Neural crest cell (in vitro differentiated cells): Measurements from ENCODE around the gene WDR48. TPM values are rescaled to one million over a fixed set of nuclear protein-coding genes. Genes with fewer than 3 reads are reported as not detected.

Experiments used
- DNase-seq: peaks from one replicate; pipeline ENCODE4 v3.0.0; 2021; ENCODE audit warnings: low read depth, mixed read lengths, low spot score
- H3K27ac Mint-ChIP-seq: one replicate; pipeline ENCODE4 v1.8.0; 2021; ENCODE audit warnings: mild to moderate bottlenecking, mixed read lengths; ENCODE audit not compliant: unreplicated experiment
- H3K27me3 Mint-ChIP-seq: 2 replicates; pipeline ENCODE4 v1.8.0; 2021; ENCODE audit warnings: low read depth, mild to moderate bottlenecking, mixed read lengths
- H3K36me3 Mint-ChIP-seq: 2 replicates; pipeline ENCODE4 v1.8.0; 2021; ENCODE audit warnings: low read depth, mild to moderate bottlenecking, mixed read lengths
- H3K4me1 Mint-ChIP-seq: 2 replicates; pipeline ENCODE4 v1.8.0; 2021; ENCODE audit warnings: mixed read lengths
- H3K4me3 Mint-ChIP-seq: one replicate; pipeline ENCODE4 v1.8.0; 2021; ENCODE audit warnings: mild to moderate bottlenecking, mixed read lengths
- H3K9me3 Mint-ChIP-seq: 2 replicates; pipeline ENCODE4 v1.8.0; 2021; ENCODE audit warnings: mixed read lengths
- CTCF ChIP-seq: fragments of 200-600 bp; sonication (generic); conservative IDR thresholded peaks from 2 replicates; pipeline ENCODE4 v1.5.0; 2021; ENCODE audit warnings: antibody characterized with exemption, mild to moderate bottlenecking
- total RNA-seq: library from RNA; stranded (reverse); gene quantifications from 2 replicates; pipeline ENCODE4 v1.2.1, GENCODE V29; 2021

The WDR48 gene
- total RNA-seq, 1 donor from 2014 or later: 44.7 TPM

GRCh38 chr3:39109086-39109485 lies 57.3 kb downstream of the WDR48 start:
- Mint-ChIP-seq H3K9me3 (no peaks in the 10 kb centered on the region), H3K4me1 (peaks cover 36% of the 10 kb centered on the region), H3K27me3 (no peaks in the 10 kb centered on the region), H3K27ac (no peak overlapping the region), H3K4me3 (peak overlapping the region; percentile 98), H3K36me3 (no peaks in the 10 kb centered on the region)
- no peak for DNase-seq
- TF ChIP-seq CTCF: no peak

GRCh38 chr3:39110041-39110639 lies 58.3 kb downstream of the WDR48 start:
- Mint-ChIP-seq H3K27ac (no peak overlapping the region), H3K4me1 (peaks cover 32% of the 10 kb centered on the region), H3K27me3 (no peaks in the 10 kb centered on the region), H3K4me3 (no peak overlapping the region), H3K36me3 (no peaks in the 10 kb centered on the region), H3K9me3 (no peaks in the 10 kb centered on the region)
- DNase-seq: no peak
- no peak for TF ChIP-seq CTCF

- peak overlapping the region; percentile 69 for H3K27ac Mint-ChIP-seq
- peak overlapping the region; percentile 10 for H3K4me3 Mint-ChIP-seq
- H3K4me1 Mint-ChIP-seq: peaks cover 14% of the 10 kb centered on the region
- H3K27me3 Mint-ChIP-seq: no peaks in the 10 kb centered on the region
- no peak for DNase-seq
- no peaks in the 10 kb centered on the region for H3K36me3 Mint-ChIP-seq
- no peaks in the 10 kb centered on the region for H3K9me3 Mint-ChIP-seq
- no peak for TF ChIP-seq CTCF
Measured at GRCh38 chr3:39112113-39112512, 60.3 kb downstream of the WDR48 start.

GRCh38 chr3:39112535-39112934 lies 60.7 kb downstream of the WDR48 start:
- H3K36me3 Mint-ChIP-seq: no peaks in the 10 kb centered on the region
- TF ChIP-seq CTCF: no peak
- DNase-seq: no peak
- H3K4me1 Mint-ChIP-seq: peaks cover 13% of the 10 kb centered on the region
- no peaks in the 10 kb centered on the region for H3K9me3 Mint-ChIP-seq
- H3K27me3 Mint-ChIP-seq: no peaks in the 10 kb centered on the region
- H3K4me3 Mint-ChIP-seq: no peak overlapping the region
- H3K27ac Mint-ChIP-seq: no peak overlapping the region

- H3K36me3 Mint-ChIP-seq: no peaks in the 10 kb centered on the region
- no peak overlapping the region for H3K4me3 Mint-ChIP-seq
- no peak overlapping the region for H3K27ac Mint-ChIP-seq
- peaks cover 6% of the 10 kb centered on the region for H3K4me1 Mint-ChIP-seq
- DNase-seq: no peak
- no peak for TF ChIP-seq CTCF
- H3K27me3 Mint-ChIP-seq: no peaks in the 10 kb centered on the region
- H3K9me3 Mint-ChIP-seq: no peaks in the 10 kb centered on the region
Measured at GRCh38 chr3:39113291-39113690, 61.5 kb downstream of the WDR48 start.

- H3K4me3 Mint-ChIP-seq: no peak overlapping the region
- TF ChIP-seq CTCF: no peak
- H3K4me1 Mint-ChIP-seq: no peaks in the 10 kb centered on the region
- no peaks in the 10 kb centered on the region for H3K27me3 Mint-ChIP-seq
- no peak for DNase-seq
- H3K36me3 Mint-ChIP-seq: no peaks in the 10 kb centered on the region
- no peaks in the 10 kb centered on the region for H3K9me3 Mint-ChIP-seq
- H3K27ac Mint-ChIP-seq: no peak overlapping the region
Measured at GRCh38 chr3:39114456-39114855, 62.6 kb downstream of the WDR48 start.
